SHP77 (cell line): ENCODE results near the gene SELENOV.

ENCODE experiments used
- DNase-seq, 2 experiments: peaks; one replicate each; lab custom pipeline; 2025; lab: John Stamatoyannopoulos, UW

SELENOV gene

DNA sequence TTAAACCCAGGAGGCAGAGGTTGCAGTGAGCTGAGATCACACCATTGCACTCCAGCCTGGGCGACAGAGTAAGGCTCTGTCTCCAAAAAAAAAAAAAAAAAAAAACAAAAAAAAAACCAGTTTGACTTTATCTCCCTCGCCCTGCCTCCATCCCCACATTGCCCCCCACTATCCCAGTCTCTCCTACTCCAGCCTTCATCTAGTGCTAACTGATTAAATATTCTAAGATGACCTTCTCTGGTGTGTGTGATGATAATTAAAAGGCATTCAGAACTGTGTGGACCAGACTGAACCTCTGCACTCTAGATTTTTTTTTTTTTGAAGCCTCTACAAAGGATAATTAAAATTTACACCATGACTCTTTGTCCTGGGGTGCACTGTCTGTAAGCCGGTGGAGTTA, 22.2 kb upstream of the SELENOV start:
- DNase-seq, result no peak

GRCh38 chr19:39494661-39495060, 20.3 kb upstream of the SELENOV start:
- no peak for DNase-seq

DNA sequence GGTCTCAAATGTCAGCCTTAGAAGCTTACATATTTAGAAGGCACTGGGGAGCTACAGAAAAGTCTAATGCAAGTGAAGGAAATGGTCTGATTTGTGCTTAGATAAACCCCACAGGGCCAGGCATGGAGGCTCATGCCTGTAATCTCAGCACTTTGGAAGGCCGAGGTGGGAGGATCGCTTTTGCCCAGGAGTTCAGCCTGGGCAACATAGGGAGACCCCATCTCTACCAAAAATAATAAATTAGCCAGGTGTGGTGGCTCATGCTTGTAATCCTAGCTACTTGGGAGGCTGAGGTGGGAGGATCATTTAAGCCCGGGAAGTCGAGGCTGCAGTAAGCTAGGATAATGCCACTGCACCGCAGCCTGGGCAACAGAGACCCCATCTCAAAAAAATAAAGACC, 18.9 kb upstream of the SELENOV start:
- no peak for DNase-seq

DNA sequence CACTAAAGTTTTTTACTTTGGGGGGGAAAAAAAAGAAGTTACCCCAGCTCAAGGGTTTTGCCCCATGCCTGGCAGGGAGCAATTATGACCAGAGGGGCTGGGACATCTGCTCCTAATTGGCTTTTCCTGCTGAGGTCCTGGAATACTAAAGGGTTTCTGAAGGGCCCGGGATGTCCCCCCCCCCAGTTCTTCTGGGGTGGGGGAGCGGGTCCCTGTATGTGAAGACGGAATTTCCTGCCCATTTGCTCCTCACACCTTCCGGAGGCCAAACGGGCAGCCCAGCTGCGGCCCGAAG, 17.3 kb upstream of the SELENOV start:
- DNase-seq, result no peak

GRCh38 chr19:39497996-39498797, 16.7 kb upstream of the SELENOV start:
- peak; percentile 95 to 97 for DNase-seq

DNA sequence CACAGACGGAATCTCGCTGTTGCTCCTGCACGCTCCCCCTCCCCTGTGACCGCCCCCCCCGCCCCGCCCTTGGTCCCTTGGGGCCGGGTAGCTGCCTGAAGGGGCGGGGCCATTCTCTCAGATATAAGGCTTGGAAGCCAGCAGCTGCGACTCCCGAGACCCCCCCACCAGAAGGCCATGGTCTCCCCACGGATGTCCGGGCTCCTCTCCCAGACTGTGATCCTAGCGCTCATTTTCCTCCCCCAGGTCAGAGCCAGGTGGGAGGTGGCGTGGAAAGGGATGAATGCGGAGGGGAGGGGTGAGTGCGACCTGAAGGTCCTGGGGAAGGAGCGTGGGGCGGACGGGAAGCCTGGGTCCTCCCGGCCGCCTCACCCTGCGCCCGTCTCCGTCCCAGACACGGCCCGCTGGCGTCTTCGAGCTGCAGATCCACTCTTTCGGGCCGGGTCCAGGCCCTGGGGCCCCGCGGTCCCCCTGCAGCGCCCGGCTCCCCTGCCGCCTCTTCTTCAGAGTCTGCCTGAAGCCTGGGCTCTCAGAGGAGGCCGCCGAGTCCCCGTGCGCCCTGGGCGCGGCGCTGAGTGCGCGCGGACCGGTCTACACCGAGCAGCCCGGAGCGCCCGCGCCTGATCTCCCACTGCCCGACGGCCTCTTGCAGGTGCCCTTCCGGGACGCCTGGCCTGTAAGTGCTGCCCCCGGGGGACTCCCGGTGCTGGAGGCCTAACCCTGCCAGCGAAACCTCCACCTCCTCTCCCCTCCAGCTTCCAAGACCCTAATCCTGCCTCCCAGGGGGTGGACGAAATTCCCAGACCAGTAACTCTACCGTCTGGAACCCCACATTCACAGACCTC, 15.9 kb upstream of the SELENOV start, which contains the start of gene DLL3:
Gene DLL3 (plus strand): TSS at position 150 of the 845 bp plus-strand sequence. CDS start 28 bp downstream, at position 178.
- peak; percentile 88 to 89 for DNase-seq

DNA sequence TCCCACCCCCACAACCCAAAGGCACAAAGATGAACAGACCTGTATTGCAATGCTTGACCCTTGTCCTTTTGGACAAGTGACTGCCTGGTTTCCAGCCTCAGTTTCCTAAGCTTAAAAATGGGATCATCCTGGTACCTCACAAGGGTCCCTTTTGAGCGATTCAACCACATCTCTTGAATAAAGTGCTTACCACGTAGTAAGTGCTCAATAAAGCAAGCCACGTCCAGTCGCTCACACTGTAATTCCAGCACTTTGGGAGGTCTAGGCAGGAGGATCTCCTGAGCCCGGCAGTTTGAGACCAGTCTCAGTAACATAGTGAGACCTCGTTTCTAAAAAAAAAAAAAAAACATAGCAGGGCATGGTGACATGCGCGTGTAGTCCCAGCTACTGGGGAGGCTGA, 15.0 kb upstream of the SELENOV start:
- DNase-seq, result no peak

- DNase-seq, result no peak
Observed at GRCh38 chr19:39500543-39500942, 14.4 kb upstream of the SELENOV start.

DNA sequence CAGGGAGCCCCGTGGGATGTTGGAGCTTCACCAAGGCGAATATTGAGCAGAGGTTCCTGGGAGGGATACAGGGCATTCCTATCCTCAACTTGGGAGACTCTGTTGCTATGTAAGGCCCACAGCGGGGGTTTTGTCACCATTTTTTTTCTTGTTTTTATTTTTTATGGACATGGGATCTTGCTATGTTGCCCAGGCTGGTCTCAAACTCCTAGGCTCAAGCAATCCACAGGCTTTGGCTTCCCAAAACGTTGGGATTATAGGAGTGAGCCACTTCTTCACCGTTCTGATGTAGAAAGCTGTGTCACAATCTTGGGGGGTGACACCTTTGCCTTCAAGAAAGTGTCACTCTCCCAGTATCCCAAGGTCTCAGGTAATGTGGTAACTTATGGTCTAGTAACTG, 13.6 kb upstream of the SELENOV start:
- no peak for DNase-seq

DNA sequence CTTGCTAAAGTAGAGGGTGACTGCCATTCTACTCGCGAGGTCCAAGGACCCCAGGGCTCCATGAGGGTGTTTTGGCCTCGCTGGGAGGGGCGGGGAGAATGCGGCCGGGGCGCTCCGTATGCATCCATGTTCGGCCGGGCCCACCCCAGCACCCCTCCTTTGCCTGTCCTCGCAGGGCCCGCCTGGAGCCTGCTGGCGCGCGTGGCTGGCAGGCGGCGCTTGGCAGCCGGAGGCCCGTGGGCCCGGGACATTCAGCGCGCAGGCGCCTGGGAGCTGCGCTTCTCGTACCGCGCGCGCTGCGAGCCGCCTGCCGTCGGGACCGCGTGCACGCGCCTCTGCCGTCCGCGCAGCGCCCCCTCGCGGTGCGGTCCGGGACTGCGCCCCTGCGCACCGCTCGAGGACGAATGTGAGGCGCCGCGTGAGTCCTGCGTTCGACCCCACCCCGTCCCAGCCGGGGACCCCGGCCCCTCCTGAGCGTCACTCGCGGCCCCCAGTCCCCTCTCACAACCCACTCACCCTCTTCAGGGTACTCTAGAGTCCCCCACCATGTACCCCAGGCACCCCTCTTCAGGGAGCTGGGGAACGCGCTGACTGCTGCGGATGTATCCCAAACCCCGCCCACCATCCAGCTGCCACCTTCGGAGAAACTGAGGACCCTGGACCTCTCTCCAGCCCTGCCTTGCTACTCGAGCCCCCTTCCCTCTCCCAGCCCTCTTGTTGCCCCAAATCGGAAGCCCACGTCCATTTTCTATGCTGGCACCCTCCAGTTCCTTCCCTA, 12.1 kb upstream of the SELENOV start:
- DNase-seq, result no peak

- no peak for DNase-seq
Observed at GRCh38 chr19:39506598-39506943, 8.4 kb upstream of the SELENOV start.

DNA sequence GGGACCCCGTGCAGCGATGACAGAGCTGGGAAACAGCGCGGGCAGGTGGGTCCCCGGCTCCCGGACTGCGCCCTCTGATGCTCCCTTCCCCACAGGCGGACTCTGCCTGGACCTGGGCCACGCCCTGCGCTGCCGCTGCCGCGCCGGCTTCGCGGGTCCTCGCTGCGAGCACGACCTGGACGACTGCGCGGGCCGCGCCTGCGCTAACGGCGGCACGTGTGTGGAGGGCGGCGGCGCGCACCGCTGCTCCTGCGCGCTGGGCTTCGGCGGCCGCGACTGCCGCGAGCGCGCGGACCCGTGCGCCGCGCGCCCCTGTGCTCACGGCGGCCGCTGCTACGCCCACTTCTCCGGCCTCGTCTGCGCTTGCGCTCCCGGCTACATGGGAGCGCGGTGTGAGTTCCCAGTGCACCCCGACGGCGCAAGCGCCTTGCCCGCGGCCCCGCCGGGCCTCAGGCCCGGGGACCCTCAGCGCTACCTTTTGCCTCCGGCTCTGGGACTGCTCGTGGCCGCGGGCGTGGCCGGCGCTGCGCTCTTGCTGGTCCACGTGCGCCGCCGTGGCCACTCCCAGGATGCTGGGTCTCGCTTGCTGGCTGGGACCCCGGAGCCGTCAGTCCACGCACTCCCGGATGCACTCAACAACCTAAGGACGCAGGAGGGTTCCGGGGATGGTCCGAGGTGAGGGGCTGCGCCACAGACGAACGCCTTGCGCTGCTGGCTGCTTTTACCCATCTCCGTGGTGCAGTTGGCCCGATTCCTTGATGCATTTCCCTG, 7.8 kb upstream of the SELENOV start:
- peak; percentile 96 for DNase-seq

DNA sequence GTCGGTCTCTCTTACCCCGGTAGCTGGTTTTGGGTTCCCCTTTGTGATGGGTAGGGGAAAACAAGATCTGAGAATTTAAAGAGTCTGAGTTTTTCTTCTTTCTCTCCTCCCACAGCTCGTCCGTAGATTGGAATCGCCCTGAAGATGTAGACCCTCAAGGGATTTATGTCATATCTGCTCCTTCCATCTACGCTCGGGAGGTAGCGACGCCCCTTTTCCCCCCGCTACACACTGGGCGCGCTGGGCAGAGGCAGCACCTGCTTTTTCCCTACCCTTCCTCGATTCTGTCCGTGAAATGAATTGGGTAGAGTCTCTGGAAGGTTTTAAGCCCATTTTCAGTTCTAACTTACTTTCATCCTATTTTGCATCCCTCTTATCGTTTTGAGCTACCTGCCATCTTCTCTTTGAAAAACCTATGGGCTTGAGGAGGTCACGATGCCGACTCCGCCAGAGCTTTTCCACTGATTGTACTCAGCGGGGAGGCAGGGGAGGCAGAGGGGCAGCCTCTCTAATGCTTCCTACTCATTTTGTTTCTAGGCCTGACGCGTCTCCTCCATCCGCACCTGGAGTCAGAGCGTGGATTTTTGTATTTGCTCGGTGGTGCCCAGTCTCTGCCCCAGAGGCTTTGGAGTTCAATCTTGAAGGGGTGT, 7.1 kb upstream of the SELENOV start:
- peak in 1 of 2 experiments; percentile 35 for DNase-seq

DNA sequence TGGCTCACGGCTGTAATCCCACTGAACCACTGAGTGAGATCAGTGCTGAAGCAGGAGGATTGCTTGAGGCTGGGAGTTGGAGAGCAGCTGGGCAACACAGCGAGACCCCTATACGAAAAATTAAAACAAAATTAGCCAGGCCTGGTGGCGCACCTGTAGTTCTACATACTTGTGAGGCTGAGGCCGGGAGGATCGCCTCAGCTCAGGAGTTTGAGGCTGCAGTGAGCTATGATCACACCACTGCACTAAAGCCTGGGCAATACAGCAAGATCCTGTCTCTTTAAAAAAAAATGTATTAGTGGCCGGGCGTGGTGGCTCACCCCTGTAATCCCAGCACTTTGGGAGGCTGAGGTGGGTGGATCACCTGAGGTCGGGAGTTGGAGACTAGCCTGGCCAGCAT, 6.3 kb upstream of the SELENOV start:
- DNase-seq, result no peak

DNA sequence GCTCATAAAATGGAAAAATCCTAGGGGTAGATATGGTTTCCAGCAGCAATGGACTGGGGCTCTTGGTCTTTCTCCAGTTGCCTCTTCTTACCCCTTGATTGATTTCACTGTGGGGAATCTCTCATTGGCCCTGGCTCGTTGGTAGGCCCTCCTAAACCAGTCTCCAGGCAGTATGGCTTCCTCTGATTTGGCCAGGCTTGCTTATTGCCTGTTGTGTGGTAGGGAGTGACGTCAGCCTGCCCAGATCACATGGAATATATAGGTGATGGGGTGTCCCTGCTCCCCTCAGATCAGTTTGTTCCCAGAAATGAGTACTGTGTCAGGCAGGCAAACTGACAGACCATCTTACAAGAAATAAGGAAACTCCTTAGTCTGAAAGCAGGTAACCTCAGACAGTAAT, 5.7 kb upstream of the SELENOV start:
- DNase-seq, result no peak

DNA sequence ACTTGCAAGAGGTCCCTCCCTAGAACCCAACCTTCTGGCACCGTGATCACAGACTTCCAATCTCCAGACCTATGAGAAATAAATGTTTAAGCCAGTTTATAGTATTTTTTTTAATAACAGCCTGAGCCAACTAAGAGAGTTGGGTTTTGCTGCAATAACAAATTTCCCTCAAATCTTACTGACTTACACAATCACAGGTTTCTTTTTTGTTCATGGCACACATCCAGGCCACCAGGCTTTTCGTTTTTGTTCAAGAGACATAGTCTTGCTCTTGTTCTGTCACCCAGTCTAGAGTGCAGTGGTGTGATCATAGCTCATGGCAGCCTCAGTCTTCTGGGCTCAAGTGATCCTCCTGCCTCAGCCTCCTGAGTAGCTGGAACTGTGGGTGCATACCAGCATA, 2.0 kb upstream of the SELENOV start:
- DNase-seq, result no peak

GRCh38 chr19:39515551-39516191, 732 bp downstream of the SELENOV start:
- DNase-seq, result no peak

- DNase-seq, result no peak
Observed at GRCh38 chr19:39516270-39516669, 1.3 kb downstream of the SELENOV start.

DNA sequence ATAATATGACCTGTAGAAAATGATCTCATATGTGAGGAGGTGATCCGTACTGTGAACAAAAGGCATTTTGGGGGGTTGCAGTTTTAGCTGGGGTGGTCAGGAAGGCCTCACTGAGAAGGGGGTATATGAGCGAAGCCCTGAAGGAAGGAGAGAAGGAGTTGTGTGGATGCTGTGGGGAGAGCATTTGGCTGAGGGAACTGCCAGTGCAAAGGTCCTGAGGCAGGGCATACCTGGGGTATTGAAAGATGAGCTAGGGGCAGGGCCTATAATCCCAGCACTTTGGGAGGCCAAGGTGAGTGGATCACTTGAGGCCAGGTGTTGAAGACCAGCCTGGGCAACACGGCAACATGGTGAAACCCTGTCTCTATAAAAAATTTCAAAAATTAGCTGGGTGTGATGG, 2.5 kb downstream of the SELENOV start:
- no peak for DNase-seq

DNA sequence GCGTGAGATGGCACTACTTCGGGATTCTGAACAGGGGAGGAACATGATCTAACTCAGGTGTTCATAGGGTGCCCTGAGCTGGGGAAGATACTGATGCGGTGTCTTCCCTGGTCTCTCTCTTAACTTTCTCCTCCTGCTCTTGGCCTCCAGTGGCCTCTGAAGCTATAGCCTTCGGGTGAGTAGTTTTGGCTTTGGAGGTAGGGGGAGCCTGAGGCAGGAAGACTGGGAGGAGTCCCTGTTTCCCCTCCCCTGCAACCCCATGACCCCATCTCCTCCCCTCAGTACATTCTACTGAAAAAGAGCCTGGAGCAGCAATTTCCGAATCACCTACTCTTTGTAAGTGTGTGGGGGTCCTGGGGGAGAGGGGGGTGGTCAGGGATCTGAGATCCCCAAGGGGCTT, 3.5 kb downstream of the SELENOV start:
- DNase-seq, result no peak

GRCh38 chr19:39518975-39519374, 4.0 kb downstream of the SELENOV start:
- no peak for DNase-seq
